ENCODE results near the gene MNAT1. TPM values are rescaled to one million over a fixed set of nuclear protein-coding genes. Genes with fewer than 3 reads are reported as not detected.
A peak's percentile ranks its signal among the peaks of the same experiment; 100 is the strongest.

The MNAT1 gene
- total and polyA plus RNA-seq, 9 of the 15 experiments (the other 6 are each of a cell fraction or from before 2014, with no cell fraction given) = 37.8 to 83.3 (median 60.4) TPM

GRCh38 chr14:60980811-60981632, 246.5 kb downstream of the MNAT1 start, which contains the start of the genes SLC38A6 and TRMT5 (continued):
- TF ChIP-seq ZNF407 (IDR thresholded peaks at IDR 0.05; ENCODE audit: low read depth) (peak; percentile 94), PHB2 (IDR thresholded peaks at IDR 0.05; ENCODE audit: low read depth) (no peak), FOXP1 (CRISPR knock-in tag; IDR thresholded peaks at IDR 0.05) (0 out of 2 replicates have a peak, but pooled peaks have one; percentile 35), MTF1 (CRISPR knock-in tag; IDR thresholded peaks at IDR 0.05; ENCODE audit: borderline replicate concordance) (no peak), ETV1 (tag; conservative IDR thresholded peaks at IDR 0.05; ENCODE audit: low read depth) (peak; percentile 39; the same call in 1 of the 2 replicates), PHF20 (IDR thresholded peaks at IDR 0.05; ENCODE audit: partially characterized antibody) (peak; percentile 65), NR2C1 (IDR thresholded peaks at IDR 0.05) (no peak; the same call in 1 of the 2 replicates), NR2C1 (tag; IDR thresholded peaks at IDR 0.05) (0 out of 2 replicates have a peak, but pooled peaks have one; percentile 45), TCF7L2 (IDR thresholded peaks at IDR 0.05; ENCODE audit: low read depth, low read length) (no peak), RFX1 (IDR thresholded peaks at IDR 0.05) (peak; percentile 98), STAG1 (CRISPR knock-in tag; IDR thresholded peaks at IDR 0.05; ENCODE audit: borderline replicate concordance) (no peak), HNRNPK (IDR thresholded peaks at IDR 0.05; ENCODE audit: low read depth, low read length, poor library complexity, severe bottlenecking) (no peak), GTF3C2 (IDR thresholded peaks at IDR 0.05; ENCODE audit: borderline replicate concordance, extremely low read depth, insufficient read length) (no peak), DDX20 (tag; IDR thresholded peaks at IDR 0.05; ENCODE audit: low read depth) (no peak), EHMT2 (IDR thresholded peaks at IDR 0.05) (no peak; the same call in 1 of the 2 replicates), LCOR (CRISPR knock-in tag; IDR thresholded peaks at IDR 0.05) (peak; percentile 86), ZNF589 (CRISPR knock-in tag; IDR thresholded peaks at IDR 0.05; ENCODE audit: low read depth) (no peak), CC2D1A (IDR thresholded peaks at IDR 0.05) (peak; percentile 72)

Measured in K562 (cell line).